ENCODE results near the gene NFATC1.

DNA sequence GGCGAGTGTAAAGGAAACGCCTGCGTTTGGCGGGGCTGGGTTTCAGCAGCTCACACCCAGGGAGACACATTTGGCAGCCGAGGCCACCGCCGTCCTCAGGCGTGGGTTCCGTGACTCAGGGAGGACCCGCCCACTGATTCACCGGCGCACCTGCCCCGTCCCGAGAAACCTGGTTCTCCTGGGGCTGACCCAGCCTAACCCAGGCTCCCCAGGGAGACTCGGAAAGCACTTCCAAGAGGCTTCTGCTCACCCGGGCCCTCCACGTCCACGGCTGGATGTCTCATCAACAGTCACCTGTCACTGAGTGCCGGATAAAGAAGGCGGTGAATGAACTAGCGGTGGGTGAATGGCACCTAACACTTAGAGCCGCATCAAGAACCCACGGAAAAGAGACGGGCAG, 157.4 kb downstream of the NFATC1 start:
- TF ChIP-seq, protein P1, sequence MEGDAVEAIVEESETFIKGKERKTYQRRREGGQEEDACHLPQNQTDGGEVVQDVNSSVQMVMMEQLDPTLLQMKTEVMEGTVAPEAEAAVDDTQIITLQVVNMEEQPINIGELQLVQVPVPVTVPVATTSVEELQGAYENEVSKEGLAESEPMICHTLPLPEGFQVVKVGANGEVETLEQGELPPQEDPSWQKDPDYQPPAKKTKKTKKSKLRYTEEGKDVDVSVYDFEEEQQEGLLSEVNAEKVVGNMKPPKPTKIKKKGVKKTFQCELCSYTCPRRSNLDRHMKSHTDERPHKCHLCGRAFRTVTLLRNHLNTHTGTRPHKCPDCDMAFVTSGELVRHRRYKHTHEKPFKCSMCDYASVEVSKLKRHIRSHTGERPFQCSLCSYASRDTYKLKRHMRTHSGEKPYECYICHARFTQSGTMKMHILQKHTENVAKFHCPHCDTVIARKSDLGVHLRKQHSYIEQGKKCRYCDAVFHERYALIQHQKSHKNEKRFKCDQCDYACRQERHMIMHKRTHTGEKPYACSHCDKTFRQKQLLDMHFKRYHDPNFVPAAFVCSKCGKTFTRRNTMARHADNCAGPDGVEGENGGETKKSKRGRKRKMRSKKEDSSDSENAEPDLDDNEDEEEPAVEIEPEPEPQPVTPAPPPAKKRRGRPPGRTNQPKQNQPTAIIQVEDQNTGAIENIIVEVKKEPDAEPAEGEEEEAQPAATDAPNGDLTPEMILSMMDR (IDR thresholded peaks at IDR 0.05; ENCODE audit: low read depth, low read length, poor library complexity, severe bottlenecking) = no peak
- no peak for TF ChIP-seq EZH2phosphoT487 (IDR thresholded peaks at IDR 0.05; ENCODE audit: borderline replicate concordance, low read length)
